Prostate gland (tissue), 2 donors: ENCODE measurements around the gene KRT72. TPM values are rescaled to one million over a fixed set of nuclear protein-coding genes. Genes with fewer than 3 reads are reported as not detected.

Experiments used
- DNase-seq: peaks from one replicate; pipeline ENCODE4 v3.0.0-alpha.2; 2019; ENCODE audit warnings: low spot score
- H3K27ac ChIP-seq, 2 donors: fragments of 200-600 bp; sonication (generic); 2 replicates each; pipeline ENCODE4 v1.5.1; 2017 to 2019
- H3K27me3 ChIP-seq: fragments of 200-600 bp; sonication (generic); replicated peaks from 2 replicates; pipeline ENCODE4 v1.5.1; 2019; ENCODE audit not compliant: insufficient read depth
- H3K36me3 ChIP-seq, 2 donors: fragments of 200-600 bp; sonication (generic); 1 replicate in 1 of 2; 2 replicates in 1 of 2; pipeline versions ENCODE4 v1.5.1 to v1.8.1; 2017 to 2019
- H3K4me1 ChIP-seq: fragments of 200-600 bp; sonication (generic); replicated peaks from 2 replicates; pipeline ENCODE4 v1.5.1; 2019
- H3K4me3 ChIP-seq, 2 donors: fragments of 200-600 bp; sonication (generic); 2 replicates each; pipeline ENCODE4 v1.5.1; 2017 to 2019
- H3K9me3 ChIP-seq: fragments of 200-600 bp; sonication (generic); 2 replicates; pipeline ENCODE4 v1.5.1; 2017
- POLR2A ChIP-seq: fragments of 450-650 bp; IDR thresholded peaks from one replicate; pipeline ENCODE4 v1.6.1; 2016; ENCODE audit warnings: antibody characterized with exemption, mild to moderate bottlenecking
- POLR2AphosphoS5 ChIP-seq: sonication (generic); formaldehyde crosslinking; IDR thresholded peaks from one replicate; pipeline ENCODE4 v1.6.1; 2017; ENCODE audit warnings: antibody characterized with exemption
- WGBS: methylation state at CpG from one replicate; pipeline ENCODE4 v1.1.5; 2018; 5-methylcytosine and 5-hydroxymethylcytosine counted together
- intact Hi-C: fragments of 100-400 bp; cut with DNase I; formaldehyde crosslinking; loops from one replicate; pipeline ENCODE4 v1.14.2; 2022
- total RNA-seq, 2 donors: library from RNA; depleted of rRNA; stranded (reverse); fragments of >200 nt; gene quantifications; one replicate each; pipeline ENCODE4 v1.1.0, GENCODE V29; 2016
- TF ChIP-seq, protein P1 (sequence below), 4 experiments: fragments of 200-600 bp in 2 of 4; fragments of 450-650 bp in 2 of 4; sonication (generic) in 2 of 4; IDR thresholded peaks; 1 replicate in 3 of 4; 2 replicates in 1 of 4; pipeline ENCODE4 v1.5.1; 2016 to 2019; ENCODE audit warnings: antibody characterized with exemption in 4 of 4, mild to moderate bottlenecking in 2 of 4, moderate library complexity in 2 of 4

KRT72 gene
- total RNA-seq, 2 donors from 2014 or later: 22.1 TPM; not detected in 1

DNA sequence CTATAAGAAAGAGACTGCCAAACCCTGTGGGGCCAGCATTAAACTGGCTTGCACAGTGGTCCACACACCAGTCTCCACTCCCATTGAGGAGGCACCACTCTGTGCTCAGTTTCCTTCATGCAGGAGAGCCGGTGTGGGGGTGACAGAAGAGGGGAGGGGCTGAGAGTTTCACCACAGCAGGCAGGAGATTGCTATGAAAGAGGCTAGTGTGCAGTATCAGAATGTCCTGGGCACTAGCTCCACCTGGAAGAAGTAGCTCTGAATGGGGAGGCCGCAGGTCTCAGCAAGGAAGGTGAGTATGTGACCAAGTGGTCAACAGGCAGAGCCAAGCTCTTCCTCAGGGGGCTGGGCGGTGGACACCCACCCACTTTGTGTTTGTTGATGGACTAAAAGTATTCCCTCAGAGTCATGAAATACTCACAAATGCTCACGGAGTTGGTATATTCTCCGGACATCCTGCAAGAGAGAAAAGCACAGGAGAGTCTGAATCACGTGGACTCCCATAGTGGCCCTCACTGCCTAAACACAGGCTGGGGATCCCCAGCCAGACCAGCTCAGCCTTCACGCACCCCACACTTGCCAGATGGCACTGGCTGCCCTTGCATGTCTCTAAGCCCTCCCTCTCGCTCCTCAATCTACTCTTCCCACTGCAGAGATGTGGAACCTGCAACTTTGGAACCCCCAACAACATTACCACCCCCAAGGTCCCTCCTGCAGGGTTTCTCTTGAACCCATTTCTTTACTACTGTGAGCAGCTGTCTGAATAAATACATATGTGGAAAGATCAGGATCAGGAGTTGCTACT, 7.8 kb upstream of the KRT72 start:
- H3K27me3 ChIP-seq: no peaks in the 10 kb centered on the region
- WGBS: 86% methylated on average over 8 of the region's 8 CpGs

DNA sequence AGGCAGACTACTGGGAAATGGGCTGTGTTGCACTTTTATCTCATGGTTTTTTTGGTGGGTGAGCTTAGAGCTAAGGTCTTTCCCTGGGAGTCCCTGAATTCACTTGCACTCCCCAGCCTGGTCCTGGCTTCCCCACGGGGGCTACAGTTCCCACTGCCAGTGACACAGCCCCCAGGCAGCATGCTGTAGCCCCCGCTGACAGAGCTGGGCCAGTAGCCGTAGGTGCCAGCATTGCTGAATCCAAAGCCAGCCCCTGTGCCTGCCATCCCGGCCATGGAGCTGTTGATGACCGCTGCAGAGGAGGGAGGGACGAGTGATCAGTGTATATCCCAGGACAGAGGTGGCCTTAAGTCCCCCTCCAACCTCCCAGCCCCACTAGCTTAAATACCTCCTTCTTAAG, 6.9 kb upstream of the KRT72 start:
- H3K4me1 ChIP-seq: no peaks in the 10 kb centered on the region
- intact Hi-C loops: no loop called here
- TF ChIP-seq, protein P1, sequence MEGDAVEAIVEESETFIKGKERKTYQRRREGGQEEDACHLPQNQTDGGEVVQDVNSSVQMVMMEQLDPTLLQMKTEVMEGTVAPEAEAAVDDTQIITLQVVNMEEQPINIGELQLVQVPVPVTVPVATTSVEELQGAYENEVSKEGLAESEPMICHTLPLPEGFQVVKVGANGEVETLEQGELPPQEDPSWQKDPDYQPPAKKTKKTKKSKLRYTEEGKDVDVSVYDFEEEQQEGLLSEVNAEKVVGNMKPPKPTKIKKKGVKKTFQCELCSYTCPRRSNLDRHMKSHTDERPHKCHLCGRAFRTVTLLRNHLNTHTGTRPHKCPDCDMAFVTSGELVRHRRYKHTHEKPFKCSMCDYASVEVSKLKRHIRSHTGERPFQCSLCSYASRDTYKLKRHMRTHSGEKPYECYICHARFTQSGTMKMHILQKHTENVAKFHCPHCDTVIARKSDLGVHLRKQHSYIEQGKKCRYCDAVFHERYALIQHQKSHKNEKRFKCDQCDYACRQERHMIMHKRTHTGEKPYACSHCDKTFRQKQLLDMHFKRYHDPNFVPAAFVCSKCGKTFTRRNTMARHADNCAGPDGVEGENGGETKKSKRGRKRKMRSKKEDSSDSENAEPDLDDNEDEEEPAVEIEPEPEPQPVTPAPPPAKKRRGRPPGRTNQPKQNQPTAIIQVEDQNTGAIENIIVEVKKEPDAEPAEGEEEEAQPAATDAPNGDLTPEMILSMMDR (IDR thresholded peaks at IDR 0.05): no peak
- TF ChIP-seq POLR2A (no peak), POLR2AphosphoS5 (no peak)
- H3K27me3 ChIP-seq: no peaks in the 10 kb centered on the region
- no peak for DNase-seq
- no peak overlapping the region for H3K27ac ChIP-seq
- WGBS: 86% methylated on average over 6 of the region's 6 CpGs
- H3K9me3 ChIP-seq: no peaks in the 10 kb centered on the region
- no peak overlapping the region for H3K4me3 ChIP-seq
- no peaks in the 10 kb centered on the region for H3K36me3 ChIP-seq

More for the DNA sequence above, 7.8 kb upstream of the KRT72 start:
- Histone ChIP-seq H3K36me3 (no peaks in the 10 kb centered on the region), H3K27ac (no peak overlapping the region), H3K9me3 (no peaks in the 10 kb centered on the region), H3K4me3 (no peak overlapping the region), H3K4me1 (no peaks in the 10 kb centered on the region)
- DNase-seq: no peak
- intact Hi-C loops: no loop called here
- TF ChIP-seq, protein P1 (IDR thresholded peaks at IDR 0.05): no peak
- TF ChIP-seq POLR2AphosphoS5: no peak
- no peak for TF ChIP-seq POLR2A

DNA sequence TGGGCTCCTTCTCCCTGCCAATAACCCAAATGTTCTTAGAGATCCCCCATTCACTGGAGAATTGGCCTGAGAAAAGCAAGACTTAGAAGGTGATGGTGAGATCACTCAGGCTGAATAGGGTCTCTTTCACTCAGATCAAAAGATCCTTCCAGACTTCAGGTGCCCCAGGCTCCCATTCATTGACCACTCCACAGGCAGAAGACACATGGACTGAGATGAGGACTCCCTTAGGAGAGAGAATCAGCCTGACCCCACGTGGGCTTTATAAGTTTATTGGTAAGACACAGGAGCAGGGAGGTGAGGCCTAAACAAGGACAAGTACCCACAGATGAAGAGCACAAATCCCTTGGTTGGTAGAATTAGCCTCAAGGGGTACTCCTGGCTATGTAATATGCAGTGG, 6.1 kb upstream of the KRT72 start:
- Histone ChIP-seq H3K4me1 (no peaks in the 10 kb centered on the region), H3K27ac (no peak overlapping the region), H3K4me3 (no peak overlapping the region), H3K36me3 (no peaks in the 10 kb centered on the region), H3K9me3 (no peaks in the 10 kb centered on the region), H3K27me3 (peaks cover 2% of the 10 kb centered on the region)
- TF ChIP-seq POLR2AphosphoS5 (no peak), POLR2A (no peak)
- TF ChIP-seq, protein P1 (IDR thresholded peaks at IDR 0.05): no peak
- WGBS: 83% methylated on average over 1 of the region's 1 CpG
- intact Hi-C loops: no loop called here
- DNase-seq: no peak

DNA sequence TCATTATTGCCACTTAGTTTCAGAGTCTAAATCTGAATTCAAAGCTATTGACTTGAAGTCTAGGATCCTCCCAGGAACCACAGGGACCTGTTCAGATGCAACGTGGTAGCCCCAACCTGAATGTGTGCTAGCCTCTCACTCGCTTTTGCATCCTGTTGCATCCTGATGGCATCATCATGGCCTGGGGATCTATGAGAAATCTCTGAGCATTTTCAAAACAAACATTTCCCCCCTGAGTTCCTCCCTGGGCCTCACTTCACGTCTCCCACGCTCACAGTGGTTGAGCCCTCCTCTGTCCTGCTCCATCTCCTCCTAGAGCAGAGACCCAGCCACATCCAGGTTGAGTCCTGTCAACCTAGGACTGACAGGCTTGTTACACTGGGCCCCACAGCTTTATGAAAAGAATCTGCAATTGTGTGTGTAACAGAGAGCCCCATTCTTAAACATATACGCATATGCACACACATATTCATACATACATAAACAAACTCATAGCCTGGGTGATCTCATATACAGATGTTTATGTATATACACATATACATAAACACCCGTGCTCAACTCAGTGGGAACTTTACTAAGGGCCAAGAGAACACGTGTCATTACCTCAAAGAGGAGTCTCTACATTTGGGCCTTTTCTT, 5.4 kb upstream of the KRT72 start:
- H3K9me3 ChIP-seq: no peaks in the 10 kb centered on the region
- no peak for DNase-seq
- no peaks in the 10 kb centered on the region for H3K36me3 ChIP-seq
- H3K27me3 ChIP-seq: peaks cover 5% of the 10 kb centered on the region
- TF ChIP-seq POLR2A (no peak), POLR2AphosphoS5 (no peak)
- WGBS: 91% methylated on average over 7 of the region's 7 CpGs
- intact Hi-C loops: no loop called here
- H3K4me1 ChIP-seq: no peaks in the 10 kb centered on the region
- no peak overlapping the region for H3K27ac ChIP-seq
- no peak overlapping the region for H3K4me3 ChIP-seq

DNA sequence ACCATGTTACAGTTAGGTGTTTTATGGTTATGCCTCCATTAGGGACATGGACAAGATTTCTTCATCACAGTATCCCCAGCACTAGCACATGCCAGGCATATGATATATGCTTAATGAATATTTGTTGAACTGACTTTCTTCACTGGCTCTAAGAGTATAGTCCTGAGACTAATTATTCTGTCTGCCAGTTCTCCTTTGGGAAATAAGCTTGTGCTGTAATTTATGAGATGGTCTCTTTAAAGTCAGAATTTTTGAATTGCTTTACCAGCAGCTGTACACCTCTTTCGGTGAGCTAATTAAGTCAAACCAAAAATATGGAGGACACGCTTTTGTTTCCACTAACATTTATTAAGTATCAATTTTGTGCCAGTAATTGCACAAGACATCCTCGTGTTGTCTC, 4.8 kb upstream of the KRT72 start:
- 60% methylated on average over 3 of the region's 3 CpGs for WGBS
- intact Hi-C loops: no loop called here

More for the DNA sequence above, 4.8 kb upstream of the KRT72 start:
- Histone ChIP-seq H3K4me1 (no peaks in the 10 kb centered on the region), H3K9me3 (no peaks in the 10 kb centered on the region), H3K27ac (no peak overlapping the region), H3K4me3 (no peak overlapping the region), H3K27me3 (peaks cover 8% of the 10 kb centered on the region), H3K36me3 (no peaks in the 10 kb centered on the region)
- no peak for DNase-seq
- TF ChIP-seq POLR2A (no peak), POLR2AphosphoS5 (no peak)
- TF ChIP-seq, protein P1 (IDR thresholded peaks at IDR 0.05): no peak
